Panc1 (cell line): ENCODE data around the gene FAM78A.

ENCODE experiments used
- CTCF ChIP-seq: fragments of 450-650 bp; IDR thresholded peaks from 2 replicates; pipeline ENCODE4 v1.5.1; 2017; ENCODE audit warnings: mild to moderate bottlenecking
- POLR2AphosphoS5 ChIP-seq: IDR thresholded peaks from 2 replicates; pipeline ENCODE4 v1.6.1; 2012; ENCODE audit warnings: mild to moderate bottlenecking, low read depth, low read length, moderate library complexity
- REST ChIP-seq, 2 experiments: IDR thresholded peaks; 2 replicates each; pipeline ENCODE4 v1.6.1; 2011 to 2012; ENCODE audit warnings: low read depth in 2 of 2, control low read depth in 1 of 2, low read length in 1 of 2, mild to moderate bottlenecking in 1 of 2, moderate library complexity in 1 of 2; ENCODE audit not compliant: insufficient read depth in 1 of 2

GRCh38 chr9:131299961-131300347, 23.6 kb upstream of the FAM78A start:
- TF ChIP-seq REST (IDR thresholded peaks at IDR 0.05; ENCODE audit: insufficient read depth in 1 of 2, low read depth in 2 of 2, low read length in 1 of 2) (no peak), CTCF (no peak), POLR2AphosphoS5 (no peak)
